Neural progenitor cell (in vitro differentiated cells): ENCODE results near the gene RLN3. TPM values are rescaled to one million over a fixed set of nuclear protein-coding genes. Genes with fewer than 3 reads are reported as not detected.

ENCODE experiments used
- DNase-seq: peaks from one replicate; pipeline ENCODE4 v3.0.0-alpha.2; 2016; ENCODE audit warnings: low spot score
- H2AFZ ChIP-seq: fragments of 200-600 bp; sonication (generic); replicated peaks from 2 replicates; pipeline ENCODE4 v1.6.1; 2016; ENCODE audit warnings: antibody characterized with exemption
- H3F3A ChIP-seq: fragments of 200-600 bp; sonication (generic); 2 replicates; pipeline ENCODE4 v1.6.1; 2016; ENCODE audit warnings: antibody characterized with exemption, low read depth
- H3K27ac ChIP-seq: fragments of 200-600 bp; sonication (generic); 2 replicates; pipeline ENCODE4 v1.5.1; 2016; ENCODE audit warnings: mild to moderate bottlenecking
- H3K27me3 ChIP-seq: fragments of 200-600 bp; sonication (generic); 2 replicates; pipeline ENCODE4 v1.6.1; 2016; ENCODE audit warnings: mild to moderate bottlenecking, moderate library complexity
- H3K36me3 ChIP-seq: fragments of 200-600 bp; sonication (generic); 2 replicates; pipeline ENCODE4 v1.5.1; 2016
- H3K4me1 ChIP-seq: fragments of 200-600 bp; sonication (generic); 2 replicates; pipeline ENCODE4 v1.6.1; 2016; ENCODE audit warnings: mixed run types
- H3K4me2 ChIP-seq: fragments of 200-600 bp; sonication (generic); 2 replicates; pipeline ENCODE4 v1.6.1; 2016
- H3K4me3 ChIP-seq: fragments of 200-600 bp; sonication (generic); 2 replicates; pipeline ENCODE4 v1.5.1; 2016
- H3K79me2 ChIP-seq: fragments of 200-600 bp; sonication (generic); 2 replicates; pipeline ENCODE4 v1.6.1; 2016; ENCODE audit warnings: low read depth
- H3K9ac ChIP-seq: fragments of 200-600 bp; sonication (generic); 2 replicates; pipeline ENCODE4 v1.6.1; 2016
- H3K9me3 ChIP-seq: fragments of 200-600 bp; sonication (generic); 2 replicates; pipeline ENCODE4 v1.5.1; 2016; ENCODE audit warnings: low read depth
- H4K20me1 ChIP-seq: fragments of 200-600 bp; sonication (generic); 2 replicates; pipeline ENCODE4 v1.6.1; 2016; ENCODE audit warnings: low read depth
- H3K27ac Mint-ChIP-seq: 3 replicates; pipeline ENCODE4 v1.8.0; 2021; ENCODE audit warnings: mixed read lengths
- H3K27me3 Mint-ChIP-seq: 2 replicates; pipeline ENCODE4 v1.8.0; 2022; ENCODE audit warnings: low read depth, mild to moderate bottlenecking, inconsistent platforms, moderate library complexity, mixed read lengths; ENCODE audit not compliant: insufficient read depth
- H3K36me3 Mint-ChIP-seq: 3 replicates; pipeline ENCODE4 v1.8.0; 2021; ENCODE audit warnings: mixed read lengths
- H3K4me1 Mint-ChIP-seq: 3 replicates; pipeline ENCODE4 v1.8.0; 2021; ENCODE audit warnings: mixed read lengths
- H3K4me3 Mint-ChIP-seq: 3 replicates; pipeline ENCODE4 v1.8.0; 2021; ENCODE audit warnings: mild to moderate bottlenecking, moderate library complexity, mixed read lengths
- H3K9me3 Mint-ChIP-seq: 3 replicates; pipeline ENCODE4 v1.8.0; 2020; ENCODE audit warnings: mixed read lengths
- EZH2 ChIP-seq: fragments of 200-600 bp; sonication (generic); IDR thresholded peaks from 2 replicates; pipeline ENCODE4 v1.6.1; 2017; ENCODE audit warnings: antibody characterized with exemption, mild to moderate bottlenecking, moderate library complexity
- EZH2phosphoT487 ChIP-seq: fragments of 200-600 bp; sonication (generic); IDR thresholded peaks from 2 replicates; pipeline ENCODE4 v1.6.1; 2017; ENCODE audit warnings: antibody characterized with exemption
- total RNA-seq: library from RNA; depleted of rRNA; stranded (reverse); fragments of >200 nt; gene quantifications from 2 replicates; pipeline ENCODE4 v1.2.3, GENCODE V29; 2015; ENCODE audit warnings: low replicate concordance
- TF ChIP-seq, protein P1 (sequence below): fragments of 200-600 bp; sonication (generic); IDR thresholded peaks from 2 replicates; pipeline ENCODE4 v1.5.1; 2017; ENCODE audit warnings: antibody characterized with exemption, mild to moderate bottlenecking

RLN3 gene
- total RNA-seq, 1 donor from 2014 or later, result not detected

- Histone ChIP-seq H3K4me2 (no peak overlapping the region), H3K27ac (no peak overlapping the region), H3K4me1 (peaks cover 10% of the 10 kb centered on the region), H4K20me1 (peaks cover 11% of the 10 kb centered on the region), H3K9ac (no peak overlapping the region), H3K4me3 (no peak overlapping the region), H3K27me3 (no peaks in the 10 kb centered on the region), H3F3A (no peaks in the 10 kb centered on the region), H3K9me3 (no peaks in the 10 kb centered on the region), H3K36me3 (no peaks in the 10 kb centered on the region), H2AFZ (no peak overlapping the region), H3K79me2 (no peaks in the 10 kb centered on the region)
- TF ChIP-seq EZH2phosphoT487 (no peak), EZH2 (no peak)
- TF ChIP-seq, protein P1, sequence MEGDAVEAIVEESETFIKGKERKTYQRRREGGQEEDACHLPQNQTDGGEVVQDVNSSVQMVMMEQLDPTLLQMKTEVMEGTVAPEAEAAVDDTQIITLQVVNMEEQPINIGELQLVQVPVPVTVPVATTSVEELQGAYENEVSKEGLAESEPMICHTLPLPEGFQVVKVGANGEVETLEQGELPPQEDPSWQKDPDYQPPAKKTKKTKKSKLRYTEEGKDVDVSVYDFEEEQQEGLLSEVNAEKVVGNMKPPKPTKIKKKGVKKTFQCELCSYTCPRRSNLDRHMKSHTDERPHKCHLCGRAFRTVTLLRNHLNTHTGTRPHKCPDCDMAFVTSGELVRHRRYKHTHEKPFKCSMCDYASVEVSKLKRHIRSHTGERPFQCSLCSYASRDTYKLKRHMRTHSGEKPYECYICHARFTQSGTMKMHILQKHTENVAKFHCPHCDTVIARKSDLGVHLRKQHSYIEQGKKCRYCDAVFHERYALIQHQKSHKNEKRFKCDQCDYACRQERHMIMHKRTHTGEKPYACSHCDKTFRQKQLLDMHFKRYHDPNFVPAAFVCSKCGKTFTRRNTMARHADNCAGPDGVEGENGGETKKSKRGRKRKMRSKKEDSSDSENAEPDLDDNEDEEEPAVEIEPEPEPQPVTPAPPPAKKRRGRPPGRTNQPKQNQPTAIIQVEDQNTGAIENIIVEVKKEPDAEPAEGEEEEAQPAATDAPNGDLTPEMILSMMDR, result no peak
- peaks cover 29% of the 10 kb centered on the region for H3K4me1 Mint-ChIP-seq
- H3K4me3 Mint-ChIP-seq, result no peak overlapping the region
- peaks cover 4% of the 10 kb centered on the region for H3K27me3 Mint-ChIP-seq
- H3K9me3 Mint-ChIP-seq, result no peaks in the 10 kb centered on the region
- DNase-seq, result peak; percentile 21
- peaks cover 16% of the 10 kb centered on the region for H3K36me3 Mint-ChIP-seq
- no peak overlapping the region for H3K27ac Mint-ChIP-seq
Measured at GRCh38 chr19:13989487-13989886, 38.5 kb upstream of the RLN3 start.

GRCh38 chr19:13990085-13990484 is 37.9 kb upstream of the RLN3 start:
- peak overlapping the region; percentile 93 for H3K27ac Mint-ChIP-seq
- H3K27ac ChIP-seq, result no peak overlapping the region
- no peaks in the 10 kb centered on the region for H3K9me3 Mint-ChIP-seq
- TF ChIP-seq, protein P1, result no peak
- TF ChIP-seq EZH2 (no peak), EZH2phosphoT487 (no peak)
- H3K4me2 ChIP-seq, result no peak overlapping the region
- no peak overlapping the region for H2AFZ ChIP-seq
- peaks cover 27% of the 10 kb centered on the region for H3K4me1 Mint-ChIP-seq
- H3K9ac ChIP-seq, result no peak overlapping the region
- no peaks in the 10 kb centered on the region for H3K9me3 ChIP-seq
- H3K27me3 ChIP-seq, result no peaks in the 10 kb centered on the region
- no peak for DNase-seq
- H3K79me2 ChIP-seq, result no peaks in the 10 kb centered on the region
- peaks cover 4% of the 10 kb centered on the region for H3K27me3 Mint-ChIP-seq
- H4K20me1 ChIP-seq, result peaks cover 11% of the 10 kb centered on the region
- H3F3A ChIP-seq, result no peaks in the 10 kb centered on the region
- peaks cover 16% of the 10 kb centered on the region for H3K36me3 Mint-ChIP-seq
- peaks cover 8% of the 10 kb centered on the region for H3K4me1 ChIP-seq
- no peaks in the 10 kb centered on the region for H3K36me3 ChIP-seq
- peak overlapping the region; percentile 73 for H3K4me3 Mint-ChIP-seq
- no peak overlapping the region for H3K4me3 ChIP-seq

DNA sequence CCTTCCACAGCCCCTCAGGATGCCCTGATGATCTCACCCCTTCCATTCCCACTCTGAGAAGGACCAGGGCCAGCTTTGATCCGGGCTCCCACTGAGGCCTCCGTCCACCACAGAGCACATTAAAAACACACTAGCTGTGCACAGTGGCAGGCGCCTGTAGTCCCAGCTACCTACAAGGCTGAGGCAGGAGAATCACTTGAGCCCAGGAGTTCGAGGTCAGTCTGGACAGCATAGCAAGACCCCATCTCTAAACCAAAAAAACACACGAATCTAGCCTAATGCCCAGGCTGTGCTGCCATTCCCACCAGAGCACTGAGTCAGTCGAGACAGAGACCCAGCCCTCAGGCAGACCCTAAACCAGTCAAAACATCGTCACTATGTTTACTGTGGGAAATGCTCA is 35.9 kb upstream of the RLN3 start:
- peaks cover 4% of the 10 kb centered on the region for H3K27me3 Mint-ChIP-seq
- peaks cover 4% of the 10 kb centered on the region for H4K20me1 ChIP-seq
- no peaks in the 10 kb centered on the region for H3K4me1 ChIP-seq
- peak overlapping the region; percentile 33 for H3K27ac Mint-ChIP-seq
- H3K9ac ChIP-seq, result no peak overlapping the region
- peaks cover 16% of the 10 kb centered on the region for H3K36me3 Mint-ChIP-seq
- no peak for TF ChIP-seq EZH2
- TF ChIP-seq, protein P1, result no peak
- H3K4me1 Mint-ChIP-seq, result peaks cover 19% of the 10 kb centered on the region
- no peak overlapping the region for H3K4me2 ChIP-seq
- no peaks in the 10 kb centered on the region for H3K9me3 ChIP-seq
- no peaks in the 10 kb centered on the region for H3K9me3 Mint-ChIP-seq
- peak overlapping the region; percentile 30 for H3K4me3 Mint-ChIP-seq
- H3K36me3 ChIP-seq, result no peaks in the 10 kb centered on the region
- H3F3A ChIP-seq, result no peaks in the 10 kb centered on the region
- H3K79me2 ChIP-seq, result no peaks in the 10 kb centered on the region
- H3K27ac ChIP-seq, result no peak overlapping the region
- no peak overlapping the region for H2AFZ ChIP-seq
- DNase-seq, result no peak
- no peak overlapping the region for H3K4me3 ChIP-seq
- H3K27me3 ChIP-seq, result no peaks in the 10 kb centered on the region
